GM21825 (cell line): ENCODE results near the gene TIAM2.

Experiments
- ATAC-seq: cut with Tn5 transposase; IDR thresholded peaks from one replicate; pipeline ENCODE4 v1.9.1; 2021; ENCODE audit warnings: mild to moderate bottlenecking, moderate library complexity; ENCODE audit not compliant: unreplicated experiment

The TIAM2 gene

GRCh38 chr6:155122199-155122950 is 127.3 kb downstream of the TIAM2 start:
- no peak for ATAC-seq

GRCh38 chr6:155123520-155123919 is 128.4 kb downstream of the TIAM2 start:
- no peak for ATAC-seq

- ATAC-seq, result no peak
Observed at GRCh38 chr6:155125906-155126305, 130.8 kb downstream of the TIAM2 start.

GRCh38 chr6:155126727-155127439 is 131.8 kb downstream of the TIAM2 start:
- no peak for ATAC-seq

- no peak for ATAC-seq
Observed at GRCh38 chr6:155128977-155129376, 133.9 kb downstream of the TIAM2 start.

GRCh38 chr6:155129744-155130143 is 134.6 kb downstream of the TIAM2 start:
- ATAC-seq, result no peak

GRCh38 chr6:155130161-155130853 is 135.2 kb downstream of the TIAM2 start:
- ATAC-seq, result no peak

GRCh38 chr6:155132617-155133016 is 137.5 kb downstream of the TIAM2 start:
- ATAC-seq, result no peak

- no peak for ATAC-seq
Observed at GRCh38 chr6:155141002-155141401, 145.9 kb downstream of the TIAM2 start.

GRCh38 chr6:155141512-155141911 is 146.4 kb downstream of the TIAM2 start:
- ATAC-seq, result no peak

GRCh38 chr6:155142168-155143028 is 147.3 kb downstream of the TIAM2 start:
- ATAC-seq, result no peak

GRCh38 chr6:155143029-155143577 is 148.0 kb downstream of the TIAM2 start:
- no peak for ATAC-seq

GRCh38 chr6:155143578-155144106 is 148.5 kb downstream of the TIAM2 start:
- no peak for ATAC-seq

GRCh38 chr6:155146205-155146604 is 151.1 kb downstream of the TIAM2 start:
- ATAC-seq, result no peak

- no peak for ATAC-seq
Observed at GRCh38 chr6:155147958-155148663, 153.0 kb downstream of the TIAM2 start.

- no peak for ATAC-seq
Observed at GRCh38 chr6:155150967-155151671, 156.0 kb downstream of the TIAM2 start.

- ATAC-seq, result no peak
Observed at GRCh38 chr6:155152211-155153076, 157.3 kb downstream of the TIAM2 start.
